HCT116 (cell line): ENCODE measurements around the gene C11orf42. TPM values are rescaled to one million over a fixed set of nuclear protein-coding genes. Genes with fewer than 3 reads are reported as not detected.

Experiments
- ATAC-seq: fragments of 200-7000 bp; cut with Tn5 transposase; 2 replicates; pipeline ENCODE4 v1.9.1; 2020; ENCODE audit warnings: mild to moderate bottlenecking, moderate library complexity
- BruUV-seq: library from RNA; stranded (reverse); fragments of 400-500 nt; replicated peaks from 2 replicates; lab custom pipeline; 2021; lab: Mats Ljungman, UMichigan
- CTCF ChIA-PET: fragments of 300-600 bp; sonication (Branson Sonifier 250); formaldehyde crosslinking; loops from one replicate; lab custom pipeline; 2021; ENCODE audit warnings: antibody characterized with exemption; lab: Charles Lee
- POLR2A ChIA-PET: fragments of 300-600, 350-600 bp; sonication (Branson Sonifier 250); formaldehyde crosslinking; loops from one replicate; lab custom pipeline; 2021; ENCODE audit warnings: antibody characterized with exemption; lab: Charles Lee
- RAD21 ChIA-PET, 2 experiments: fragments of 300-600 bp; sonication (Branson Sonifier 250); formaldehyde crosslinking; loops; one replicate each; lab custom pipeline; 2023; ENCODE audit warnings: low total read pairs in 2 of 2; ENCODE audit not compliant: uncharacterized antibody in 2 of 2, unreplicated experiment in 2 of 2, low non-redundant PET in 1 of 2; lab: Charles Lee
- DNase-seq: peaks from one replicate; pipeline ENCODE4 v3.0.0-alpha.2; 2010; ENCODE audit warnings: low read depth, low spot score
- H2AFZ ChIP-seq: fragments of 200-600 bp; shearing (Covaris generic), sonication (generic); 2 replicates; pipeline ENCODE4 v1.6.1; 2017; ENCODE audit warnings: low read depth, mixed run types, mixed read lengths, antibody characterized with exemption, low read length; ENCODE audit not compliant: poor library complexity, severe bottlenecking
- H3K27ac ChIP-seq: 2 replicates; pipeline ENCODE4 v1.5.1; 2012; ENCODE audit warnings: low read depth, low read length
- H3K27me3 ChIP-seq: fragments of 200-600 bp; sonication (generic); 2 replicates; pipeline ENCODE4 v1.6.1; 2016; ENCODE audit warnings: mixed run types, low read length, mixed read lengths; ENCODE audit not compliant: insufficient read depth
- H3K36me3 ChIP-seq, 2 experiments: fragments of 200-500 bp in 1 of 2; fragments of 200-600 bp in 1 of 2; sonication (Bioruptor generic) in 1 of 2; sonication (generic) in 1 of 2; 2 replicates each; pipeline versions ENCODE4 v1.5.1 to v1.6.1; 2014 to 2016; ENCODE audit warnings: low read length in 2 of 2, inconsistent platforms in 1 of 2, mixed read lengths in 1 of 2, mixed run types in 1 of 2; ENCODE audit not compliant: insufficient read depth in 2 of 2, control insufficient read depth in 1 of 2
- H3K4me1 ChIP-seq, 2 experiments: fragments of 200-600 bp in 1 of 2; sonication (generic) in 1 of 2; 2 replicates each; pipeline versions ENCODE4 v1.5.1 to v1.6.1; 2012 to 2017; ENCODE audit warnings: low read length in 2 of 2, inconsistent platforms in 1 of 2, mild to moderate bottlenecking in 1 of 2, mixed read lengths in 1 of 2, mixed run types in 1 of 2, moderate library complexity in 1 of 2; ENCODE audit not compliant: insufficient read depth in 2 of 2, control insufficient read depth in 1 of 2
- H3K4me2 ChIP-seq: fragments of 200-600 bp; sonication (generic); 2 replicates; pipeline ENCODE4 v1.6.1; 2017; ENCODE audit warnings: mixed run types, low read length, mixed read lengths
- H3K4me3 ChIP-seq, 2 experiments: fragments of 200-600 bp in 1 of 2; sonication (generic) in 1 of 2; replicated peaks in 1 of 2; 2 replicates each; pipeline ENCODE4 v1.5.1; 2011 to 2016; ENCODE audit warnings: low read length in 2 of 2, control low read depth in 1 of 2, low read depth in 1 of 2, mild to moderate bottlenecking in 1 of 2, mixed read lengths in 1 of 2, mixed run types in 1 of 2
- H3K79me2 ChIP-seq: fragments of 200-600 bp; sonication (generic); 2 replicates; pipeline ENCODE4 v1.6.1; 2017; ENCODE audit warnings: mild to moderate bottlenecking, mixed run types, low read length, moderate library complexity, mixed read lengths; ENCODE audit not compliant: insufficient read depth
- H3K9ac ChIP-seq: fragments of 200-600 bp; sonication (generic); 2 replicates; pipeline ENCODE4 v1.6.1; 2016; ENCODE audit warnings: low read length, mixed read lengths
- H3K9me2 ChIP-seq: fragments of 200-600 bp; sonication (generic), shearing (Covaris generic); 2 replicates; pipeline ENCODE4 v1.6.1; 2017; ENCODE audit warnings: mixed run types, mild to moderate bottlenecking, moderate library complexity; ENCODE audit not compliant: insufficient read depth
- H3K9me3 ChIP-seq, 2 experiments: fragments of 200-500 bp in 1 of 2; fragments of 200-600 bp in 1 of 2; sonication (Bioruptor generic) in 1 of 2; sonication (generic) in 1 of 2; 2 replicates each; pipeline ENCODE4 v1.6.1; 2014 to 2017; ENCODE audit warnings: low read length in 2 of 2, mixed read lengths in 2 of 2, inconsistent platforms in 1 of 2, low read depth in 1 of 2, mild to moderate bottlenecking in 1 of 2, mixed run types in 1 of 2, moderate library complexity in 1 of 2; ENCODE audit not compliant: control insufficient read depth in 1 of 2, insufficient read depth in 1 of 2
- H4K20me1 ChIP-seq: fragments of 200-600 bp; sonication (generic), shearing (Covaris generic); 2 replicates; pipeline ENCODE4 v1.6.1; 2017; ENCODE audit warnings: mixed run types, mild to moderate bottlenecking, moderate library complexity; ENCODE audit not compliant: insufficient read depth
- ATF3 ChIP-seq: IDR thresholded peaks from 2 replicates; pipeline ENCODE4 v1.6.1; 2012
- CBX3 ChIP-seq: IDR thresholded peaks from 2 replicates; pipeline ENCODE4 v1.6.1; 2012; ENCODE audit warnings: low read depth
- CEBPB ChIP-seq: IDR thresholded peaks from 2 replicates; pipeline ENCODE4 v1.6.1; 2012; ENCODE audit warnings: low read depth
- EGR1 ChIP-seq: IDR thresholded peaks from 2 replicates; pipeline ENCODE4 v1.6.1; 2012; ENCODE audit warnings: low read depth
- EZH2 ChIP-seq: fragments of 200-600 bp; sonication (generic); IDR thresholded peaks from 2 replicates; pipeline ENCODE4 v1.6.1; 2017; ENCODE audit warnings: antibody characterized with exemption, mixed run types
- EZH2phosphoT487 ChIP-seq: fragments of 200-600 bp; IDR thresholded peaks from 2 replicates; pipeline ENCODE4 v1.6.1; 2018; ENCODE audit warnings: antibody characterized with exemption, borderline replicate concordance
- MAX ChIP-seq: IDR thresholded peaks from 2 replicates; pipeline ENCODE4 v1.6.1; 2012
- POLR2A ChIP-seq: IDR thresholded peaks from 2 replicates; pipeline ENCODE4 v1.7.0; 2011; ENCODE audit warnings: borderline replicate concordance; ENCODE audit not compliant: insufficient read depth, insufficient read length; ENCODE audit errors: extremely low read depth
- POLR2AphosphoS5 ChIP-seq: IDR thresholded peaks from 2 replicates; pipeline ENCODE4 v1.6.1; 2011; ENCODE audit warnings: mild to moderate bottlenecking, low read depth, low read length, moderate library complexity
- RAD21 ChIP-seq: IDR thresholded peaks from 2 replicates; pipeline ENCODE4 v1.6.1; 2012; ENCODE audit warnings: low read depth, mild to moderate bottlenecking
- REST ChIP-seq: IDR thresholded peaks from 2 replicates; pipeline ENCODE4 v1.6.1; 2012; ENCODE audit warnings: low read depth
- SIN3A ChIP-seq: IDR thresholded peaks from 2 replicates; pipeline ENCODE4 v1.6.1; 2012; ENCODE audit warnings: low read depth
- SP1 ChIP-seq: IDR thresholded peaks from 2 replicates; pipeline ENCODE4 v1.6.1; 2012; ENCODE audit warnings: low read depth
- SRF ChIP-seq: IDR thresholded peaks from 2 replicates; pipeline ENCODE4 v1.6.1; 2012; ENCODE audit warnings: low read depth
- YY1 ChIP-seq: IDR thresholded peaks from 2 replicates; pipeline ENCODE4 v1.6.1; 2011; ENCODE audit warnings: low read length, low read depth, moderate library complexity, mild to moderate bottlenecking; ENCODE audit not compliant: insufficient replicate concordance; ENCODE audit errors: extremely low read depth
- ZFX ChIP-seq: fragments of 450-650 bp; IDR thresholded peaks from 2 replicates; pipeline ENCODE4 v1.6.1; 2017
- ZNF274 ChIP-seq: fragments of 200-500 bp; sonication (Bioruptor generic); IDR thresholded peaks from 2 replicates; pipeline ENCODE4 v1.6.1; 2014; ENCODE audit warnings: mild to moderate bottlenecking, low read depth, low read length, inconsistent platforms
- intact Hi-C: fragments of 100-400 bp; cut with micrococcal nuclease; formaldehyde crosslinking; loops from 2 replicates; pipeline ENCODE4 v1.10.0; 2022
- total RNA-seq: library from RNA; stranded (reverse); gene quantifications from one replicate; pipeline ENCODE4 v1.2.1, GENCODE V29; 2021; ENCODE audit not compliant: unreplicated experiment

The C11orf42 gene
- total RNA-seq, 1 experiment from 2014 or later: not detected

- no peaks in the 10 kb centered on the region for H4K20me1 ChIP-seq
- ChIA-PET POLR2A (no interaction called here), RAD21 (no interaction called here), CTCF (no interaction called here)
- no peak overlapping the region for H3K4me2 ChIP-seq
- no TSS peak for BruUV-seq
- no peaks in the 10 kb centered on the region for H3K9me2 ChIP-seq
- no peaks in the 10 kb centered on the region for H3K79me2 ChIP-seq
- H3K9ac ChIP-seq: no peak overlapping the region
- H3K4me1 ChIP-seq: no peaks in the 10 kb centered on the region
- no peak overlapping the region for H3K27ac ChIP-seq
- H3K4me3 ChIP-seq: no peak overlapping the region
- H3K27me3 ChIP-seq: no peaks in the 10 kb centered on the region
- ATAC-seq: no peak
- TF ChIP-seq POLR2AphosphoS5 (no peak), CBX3 (no peak)
- H3K9me3 ChIP-seq: no peaks in the 10 kb centered on the region
- intact Hi-C loops: no loop called here
- H3K36me3 ChIP-seq: peaks cover 12 to 15% of the 10 kb centered on the region in 2 experiments
- DNase-seq: no peak
- H2AFZ ChIP-seq: no peak overlapping the region
These were observed 4.4 kb downstream of the C11orf42 start for GRCh38 chr11:6209801-6210200.

- ATAC-seq: no peak
- no peak overlapping the region for H2AFZ ChIP-seq
- ChIA-PET CTCF (no interaction called here), RAD21 (no interaction called here), POLR2A (no interaction called here)
- H3K4me3 ChIP-seq: no peak overlapping the region
- no peaks in the 10 kb centered on the region for H3K9me2 ChIP-seq
- H3K79me2 ChIP-seq: no peaks in the 10 kb centered on the region
- TF ChIP-seq ZNF274: no peak
- TF ChIP-seq EZH2: no peak
- no peak for TF ChIP-seq YY1
- no peak for TF ChIP-seq ATF3
- no peak for TF ChIP-seq POLR2A
- no peak for TF ChIP-seq SIN3A
- no peak for TF ChIP-seq RAD21
- TF ChIP-seq ZFX: no peak
- TF ChIP-seq SRF: no peak
- no peak for TF ChIP-seq SP1
- TF ChIP-seq CEBPB: no peak
- no peak for TF ChIP-seq EZH2phosphoT487
- no peak for TF ChIP-seq REST
- no peak for TF ChIP-seq EGR1
- TF ChIP-seq POLR2AphosphoS5: no peak
- no peak for TF ChIP-seq MAX
- H3K36me3 ChIP-seq: peaks cover 12 to 15% of the 10 kb centered on the region in 2 experiments
- H3K27me3 ChIP-seq: no peaks in the 10 kb centered on the region
- no peaks in the 10 kb centered on the region for H3K9me3 ChIP-seq
- intact Hi-C loops: no loop called here
- H3K4me1 ChIP-seq: no peaks in the 10 kb centered on the region
- H3K27ac ChIP-seq: no peak overlapping the region
- no peak overlapping the region for H3K9ac ChIP-seq
- DNase-seq: no peak
- H3K4me2 ChIP-seq: no peak overlapping the region
- no TSS peak for BruUV-seq
- no peaks in the 10 kb centered on the region for H4K20me1 ChIP-seq
These were observed 5.1 kb downstream of the C11orf42 start for GRCh38 chr11:6210274-6210955.
